ENCODE measurements around the gene ZBTB25. TPM values are rescaled to one million over a fixed set of nuclear protein-coding genes. Genes with fewer than 3 reads are reported as not detected.
A peak's percentile ranks its signal among the peaks of the same experiment; 100 is the strongest.

The ZBTB25 gene
- total and polyA plus RNA-seq, 10 of the 15 experiments (the other 5 are each of a cell fraction or from before 2014, with no cell fraction given): 4.1 to 33.9 (median 9.7) TPM

GRCh38 chr14:64506721-64507120, 3.1 kb upstream of the ZBTB25 start (continued):
- TF ChIP-seq, protein P1, sequence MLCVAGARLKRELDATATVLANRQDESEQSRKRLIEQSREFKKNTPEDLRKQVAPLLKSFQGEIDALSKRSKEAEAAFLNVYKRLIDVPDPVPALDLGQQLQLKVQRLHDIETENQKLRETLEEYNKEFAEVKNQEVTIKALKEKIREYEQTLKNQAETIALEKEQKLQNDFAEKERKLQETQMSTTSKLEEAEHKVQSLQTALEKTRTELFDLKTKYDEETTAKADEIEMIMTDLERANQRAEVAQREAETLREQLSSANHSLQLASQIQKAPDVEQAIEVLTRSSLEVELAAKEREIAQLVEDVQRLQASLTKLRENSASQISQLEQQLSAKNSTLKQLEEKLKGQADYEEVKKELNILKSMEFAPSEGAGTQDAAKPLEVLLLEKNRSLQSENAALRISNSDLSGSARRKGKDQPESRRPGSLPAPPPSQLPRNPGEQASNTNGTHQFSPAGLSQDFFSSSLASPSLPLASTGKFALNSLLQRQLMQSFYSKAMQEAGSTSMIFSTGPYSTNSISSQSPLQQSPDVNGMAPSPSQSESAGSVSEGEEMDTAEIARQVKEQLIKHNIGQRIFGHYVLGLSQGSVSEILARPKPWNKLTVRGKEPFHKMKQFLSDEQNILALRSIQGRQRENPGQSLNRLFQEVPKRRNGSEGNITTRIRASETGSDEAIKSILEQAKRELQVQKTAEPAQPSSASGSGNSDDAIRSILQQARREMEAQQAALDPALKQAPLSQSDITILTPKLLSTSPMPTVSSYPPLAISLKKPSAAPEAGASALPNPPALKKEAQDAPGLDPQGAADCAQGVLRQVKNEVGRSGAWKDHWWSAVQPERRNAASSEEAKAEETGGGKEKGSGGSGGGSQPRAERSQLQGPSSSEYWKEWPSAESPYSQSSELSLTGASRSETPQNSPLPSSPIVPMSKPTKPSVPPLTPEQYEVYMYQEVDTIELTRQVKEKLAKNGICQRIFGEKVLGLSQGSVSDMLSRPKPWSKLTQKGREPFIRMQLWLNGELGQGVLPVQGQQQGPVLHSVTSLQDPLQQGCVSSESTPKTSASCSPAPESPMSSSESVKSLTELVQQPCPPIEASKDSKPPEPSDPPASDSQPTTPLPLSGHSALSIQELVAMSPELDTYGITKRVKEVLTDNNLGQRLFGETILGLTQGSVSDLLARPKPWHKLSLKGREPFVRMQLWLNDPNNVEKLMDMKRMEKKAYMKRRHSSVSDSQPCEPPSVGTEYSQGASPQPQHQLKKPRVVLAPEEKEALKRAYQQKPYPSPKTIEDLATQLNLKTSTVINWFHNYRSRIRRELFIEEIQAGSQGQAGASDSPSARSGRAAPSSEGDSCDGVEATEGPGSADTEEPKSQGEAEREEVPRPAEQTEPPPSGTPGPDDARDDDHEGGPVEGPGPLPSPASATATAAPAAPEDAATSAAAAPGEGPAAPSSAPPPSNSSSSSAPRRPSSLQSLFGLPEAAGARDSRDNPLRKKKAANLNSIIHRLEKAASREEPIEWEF (IDR thresholded peaks at IDR 0.05; ENCODE audit: insufficient replicate concordance, low read depth, low read length): no peak
- no peak for TF ChIP-seq ZBED1 (IDR thresholded peaks at IDR 0.05; ENCODE audit: borderline replicate concordance)
- TF ChIP-seq ZNF687 (IDR thresholded peaks at IDR 0.05): peak; percentile 42; the same call in 1 of the 2 replicates
- no peak for TF ChIP-seq ZSCAN29 (IDR thresholded peaks at IDR 0.05)
- no peak for TF ChIP-seq KAT2A (conservative IDR thresholded peaks at IDR 0.05; ENCODE audit: control insufficient read depth, low read depth, low read length)
- no peak for TF ChIP-seq SMARCA5 (IDR thresholded peaks at IDR 0.05)
- peak; percentile 25; the same call in 1 of the 2 replicates for TF ChIP-seq NFIC (IDR thresholded peaks at IDR 0.05; ENCODE audit: low read depth, low read length)
- no peak for TF ChIP-seq ZBTB40 (IDR thresholded peaks at IDR 0.05; ENCODE audit: borderline replicate concordance)
- no peak for TF ChIP-seq YY1 (IDR thresholded peaks at IDR 0.05; ENCODE audit: low read depth, low read length)
- TF ChIP-seq FOXM1 (IDR thresholded peaks at IDR 0.05; ENCODE audit: low read depth, low read length): no peak
- TF ChIP-seq POLR2AphosphoS2 (IDR thresholded peaks at IDR 0.05; ENCODE audit: low read depth, low read length): 0 out of 2 replicates have a peak, but pooled peaks have one; percentile 11

Data from GM12878 (cell line).